HG03135 (cell line): Measurements from ENCODE around the gene CTIF.

ENCODE experiments used
- ATAC-seq: cut with Tn5 transposase; IDR thresholded peaks from one replicate; pipeline ENCODE4 v1.9.1; 2021; ENCODE audit warnings: mild to moderate bottlenecking, moderate library complexity; ENCODE audit not compliant: unreplicated experiment

The CTIF gene

GRCh38 chr18:48662011-48662661 is 123.3 kb downstream of the CTIF start:
- ATAC-seq = no peak

GRCh38 chr18:48663096-48663930 is 124.5 kb downstream of the CTIF start:
- no peak for ATAC-seq

- no peak for ATAC-seq
These were observed 125.4 kb downstream of the CTIF start for GRCh38 chr18:48663931-48664847.

- ATAC-seq = no peak
These were observed 126.8 kb downstream of the CTIF start for GRCh38 chr18:48665654-48666053.

- ATAC-seq = no peak
These were observed 127.8 kb downstream of the CTIF start for GRCh38 chr18:48666613-48667012.

- no peak for ATAC-seq
These were observed 128.7 kb downstream of the CTIF start for GRCh38 chr18:48667276-48668254.

GRCh38 chr18:48668466-48669179 is 129.8 kb downstream of the CTIF start:
- ATAC-seq = no peak

GRCh38 chr18:48669180-48669675 is 130.4 kb downstream of the CTIF start:
- no peak for ATAC-seq

- ATAC-seq = no peak
These were observed 131.3 kb downstream of the CTIF start for GRCh38 chr18:48669991-48670750.

GRCh38 chr18:48670751-48671560 is 132.1 kb downstream of the CTIF start:
- no peak for ATAC-seq

GRCh38 chr18:48671561-48671945 is 132.7 kb downstream of the CTIF start:
- ATAC-seq = no peak

- no peak for ATAC-seq
These were observed 134.0 kb downstream of the CTIF start for GRCh38 chr18:48672671-48673340.

GRCh38 chr18:48673456-48673852 is 134.6 kb downstream of the CTIF start:
- no peak for ATAC-seq

GRCh38 chr18:48673853-48674721 is 135.3 kb downstream of the CTIF start:
- no peak for ATAC-seq

- ATAC-seq = peak; percentile 13
These were observed 136.0 kb downstream of the CTIF start for GRCh38 chr18:48674758-48675351.

GRCh38 chr18:48675352-48675761 is 136.5 kb downstream of the CTIF start:
- peak; percentile 88 for ATAC-seq
